ENCODE data around the gene TXNL4A.

DNA sequence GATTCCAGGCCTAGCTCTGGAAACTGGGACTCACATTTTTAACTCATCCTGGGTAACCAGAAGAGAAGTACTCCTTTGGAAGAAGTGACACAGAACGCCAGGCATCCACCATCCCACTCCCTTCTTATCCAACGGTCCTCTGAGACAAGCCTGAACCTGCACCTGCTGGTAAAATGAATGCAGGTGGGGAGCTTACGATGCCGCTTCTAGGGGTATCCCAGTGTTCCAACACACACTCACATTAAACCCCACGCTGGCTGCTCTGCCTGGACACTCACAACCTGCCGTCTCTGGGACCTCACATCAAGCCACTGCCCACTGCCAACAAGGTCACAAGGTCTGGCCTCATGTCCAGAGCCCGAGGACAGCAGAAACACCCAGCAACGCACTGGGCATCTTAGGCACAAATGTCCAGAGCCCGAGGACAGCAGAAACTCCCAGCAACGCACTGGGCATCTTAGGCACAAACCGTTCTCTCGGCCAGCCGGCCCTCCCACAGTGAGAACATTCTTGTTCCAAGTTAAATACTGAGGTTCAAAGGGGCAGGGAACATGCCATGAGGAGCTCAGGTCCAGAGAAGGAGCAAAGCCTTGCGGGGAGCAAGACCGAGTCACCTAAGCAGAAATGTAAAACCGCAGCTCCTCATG lies 46.8 kb downstream of the TXNL4A start:
- TF ChIP-seq ZNF70 (CRISPR knock-in tag; IDR thresholded peaks at IDR 0.05) (no peak), TCF4 (CRISPR knock-in tag; IDR thresholded peaks at IDR 0.05; ENCODE audit: borderline replicate concordance) (no peak), ARNTL (CRISPR knock-in tag; IDR thresholded peaks at IDR 0.05; ENCODE audit: borderline replicate concordance, low read depth) (no peak)
- TF ChIP-seq, protein P1, sequence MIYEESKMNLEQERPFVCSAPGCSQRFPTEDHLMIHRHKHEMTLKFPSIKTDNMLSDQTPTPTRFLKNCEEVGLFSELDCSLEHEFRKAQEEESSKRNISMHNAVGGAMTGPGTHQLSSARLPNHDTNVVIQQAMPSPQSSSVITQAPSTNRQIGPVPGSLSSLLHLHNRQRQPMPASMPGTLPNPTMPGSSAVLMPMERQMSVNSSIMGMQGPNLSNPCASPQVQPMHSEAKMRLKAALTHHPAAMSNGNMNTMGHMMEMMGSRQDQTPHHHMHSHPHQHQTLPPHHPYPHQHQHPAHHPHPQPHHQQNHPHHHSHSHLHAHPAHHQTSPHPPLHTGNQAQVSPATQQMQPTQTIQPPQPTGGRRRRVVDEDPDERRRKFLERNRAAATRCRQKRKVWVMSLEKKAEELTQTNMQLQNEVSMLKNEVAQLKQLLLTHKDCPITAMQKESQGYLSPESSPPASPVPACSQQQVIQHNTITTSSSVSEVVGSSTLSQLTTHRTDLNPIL (CRISPR knock-in tag; IDR thresholded peaks at IDR 0.05; ENCODE audit: low read depth): no peak
- TF ChIP-seq, protein P2, sequence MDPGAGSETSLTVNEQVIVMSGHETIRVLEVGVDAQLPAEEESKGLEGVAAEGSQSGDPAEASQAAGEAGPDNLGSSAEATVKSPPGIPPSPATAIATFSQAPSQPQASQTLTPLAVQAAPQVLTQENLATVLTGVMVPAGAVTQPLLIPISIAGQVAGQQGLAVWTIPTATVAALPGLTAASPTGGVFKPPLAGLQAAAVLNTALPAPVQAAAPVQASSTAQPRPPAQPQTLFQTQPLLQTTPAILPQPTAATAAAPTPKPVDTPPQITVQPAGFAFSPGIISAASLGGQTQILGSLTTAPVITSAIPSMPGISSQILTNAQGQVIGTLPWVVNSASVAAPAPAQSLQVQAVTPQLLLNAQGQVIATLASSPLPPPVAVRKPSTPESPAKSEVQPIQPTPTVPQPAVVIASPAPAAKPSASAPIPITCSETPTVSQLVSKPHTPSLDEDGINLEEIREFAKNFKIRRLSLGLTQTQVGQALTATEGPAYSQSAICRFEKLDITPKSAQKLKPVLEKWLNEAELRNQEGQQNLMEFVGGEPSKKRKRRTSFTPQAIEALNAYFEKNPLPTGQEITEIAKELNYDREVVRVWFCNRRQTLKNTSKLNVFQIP (CRISPR knock-in tag; IDR thresholded peaks at IDR 0.05; ENCODE audit: borderline replicate concordance, low read depth): no peak
